Bronchial epithelial cell (primary cell): ENCODE results near the gene XPO5. TPM values are rescaled to one million over a fixed set of nuclear protein-coding genes. Genes with fewer than 3 reads are reported as not detected.

Source experiments
- DNase-seq: peaks from one replicate; pipeline ENCODE4 v3.0.0-alpha.2; 2010; ENCODE audit warnings: low read depth
- FAIRE-seq: peaks from 2 replicates; lab custom pipeline; 2011; peaks lifted over from hg19 to GRCh38; lab: Jason Lieb, UNC
- H3K27me3 ChIP-seq: 2 replicates; pipeline ENCODE4 v1.5.1; 2011; ENCODE audit warnings: low read length; ENCODE audit not compliant: control insufficient read depth, insufficient read depth
- H3K36me3 ChIP-seq: 2 replicates; pipeline ENCODE4 v1.5.1; 2011; ENCODE audit warnings: low read length; ENCODE audit not compliant: control insufficient read depth, insufficient read depth
- H3K4me3 ChIP-seq: 2 replicates; pipeline ENCODE4 v1.5.1; 2011; ENCODE audit warnings: mild to moderate bottlenecking, low read depth, low read length, control low read depth
- total RNA-seq: library from RNA; depleted of rRNA; stranded (reverse); fragments of >200 nt; gene quantifications from 2 replicates; pipeline ENCODE4 v1.2.1, GENCODE V29; 2014
- TF ChIP-seq, protein P1 (sequence below): IDR thresholded peaks from 2 replicates; pipeline ENCODE4 v1.5.1; 2011; ENCODE audit warnings: mild to moderate bottlenecking, moderate library complexity, low read length, control low read depth, inconsistent platforms; ENCODE audit not compliant: insufficient read depth, severe bottlenecking

XPO5 gene
- total RNA-seq, 1 donor from 2014 or later: 35.8 TPM

DNA sequence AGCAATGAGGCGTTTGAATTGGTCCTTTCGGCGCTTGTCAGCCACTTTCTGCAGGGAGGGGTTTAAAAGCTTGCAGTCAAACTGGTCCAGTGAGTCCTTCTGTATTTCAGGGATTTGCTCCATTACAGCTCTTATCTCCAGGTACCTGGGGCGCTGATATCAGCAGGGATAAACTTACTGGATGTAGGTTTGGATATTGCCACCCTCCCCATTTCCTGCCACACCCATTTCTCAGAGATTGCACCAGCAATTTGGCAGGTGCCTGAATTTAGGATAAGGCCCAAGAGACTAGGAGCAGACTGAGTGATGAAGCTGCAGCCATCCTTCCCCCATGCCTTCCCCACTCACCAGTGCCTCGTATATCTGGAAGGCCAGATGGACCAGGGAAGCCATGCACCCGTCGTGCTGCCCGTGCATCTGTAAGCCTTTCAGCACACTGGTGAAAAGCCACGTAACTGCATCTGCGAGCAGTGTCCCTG is 51.3 kb downstream of the XPO5 start:
- FAIRE-seq (no peak), DNase-seq (peak; percentile 15)
- TF ChIP-seq, protein P1, sequence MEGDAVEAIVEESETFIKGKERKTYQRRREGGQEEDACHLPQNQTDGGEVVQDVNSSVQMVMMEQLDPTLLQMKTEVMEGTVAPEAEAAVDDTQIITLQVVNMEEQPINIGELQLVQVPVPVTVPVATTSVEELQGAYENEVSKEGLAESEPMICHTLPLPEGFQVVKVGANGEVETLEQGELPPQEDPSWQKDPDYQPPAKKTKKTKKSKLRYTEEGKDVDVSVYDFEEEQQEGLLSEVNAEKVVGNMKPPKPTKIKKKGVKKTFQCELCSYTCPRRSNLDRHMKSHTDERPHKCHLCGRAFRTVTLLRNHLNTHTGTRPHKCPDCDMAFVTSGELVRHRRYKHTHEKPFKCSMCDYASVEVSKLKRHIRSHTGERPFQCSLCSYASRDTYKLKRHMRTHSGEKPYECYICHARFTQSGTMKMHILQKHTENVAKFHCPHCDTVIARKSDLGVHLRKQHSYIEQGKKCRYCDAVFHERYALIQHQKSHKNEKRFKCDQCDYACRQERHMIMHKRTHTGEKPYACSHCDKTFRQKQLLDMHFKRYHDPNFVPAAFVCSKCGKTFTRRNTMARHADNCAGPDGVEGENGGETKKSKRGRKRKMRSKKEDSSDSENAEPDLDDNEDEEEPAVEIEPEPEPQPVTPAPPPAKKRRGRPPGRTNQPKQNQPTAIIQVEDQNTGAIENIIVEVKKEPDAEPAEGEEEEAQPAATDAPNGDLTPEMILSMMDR: no peak
- H3K36me3 ChIP-seq: peaks cover 39% of the 10 kb centered on the region
- H3K4me3 ChIP-seq: no peak overlapping the region
- H3K27me3 ChIP-seq: no peaks in the 10 kb centered on the region

- FAIRE-seq (no peak), DNase-seq (no peak)
- Histone ChIP-seq H3K27me3 (no peaks in the 10 kb centered on the region), H3K36me3 (peaks cover 40% of the 10 kb centered on the region), H3K4me3 (no peak overlapping the region)
- TF ChIP-seq, protein P1: no peak
Observed at GRCh38 chr6:43523284-43523683, 52.6 kb downstream of the XPO5 start.

GRCh38 chr6:43522547-43523261 is 53.1 kb downstream of the XPO5 start:
- no peak for DNase-seq
- no peaks in the 10 kb centered on the region for H3K27me3 ChIP-seq
- TF ChIP-seq, protein P1: no peak
- no peak overlapping the region for H3K4me3 ChIP-seq
- no peak for FAIRE-seq
- H3K36me3 ChIP-seq: peaks cover 38% of the 10 kb centered on the region

GRCh38 chr6:43521836-43522235 is 54.0 kb downstream of the XPO5 start:
- Histone ChIP-seq H3K27me3 (no peaks in the 10 kb centered on the region), H3K4me3 (no peak overlapping the region), H3K36me3 (peaks cover 34% of the 10 kb centered on the region)
- DNase-seq (no peak), FAIRE-seq (no peak)
- TF ChIP-seq, protein P1: no peak

DNA sequence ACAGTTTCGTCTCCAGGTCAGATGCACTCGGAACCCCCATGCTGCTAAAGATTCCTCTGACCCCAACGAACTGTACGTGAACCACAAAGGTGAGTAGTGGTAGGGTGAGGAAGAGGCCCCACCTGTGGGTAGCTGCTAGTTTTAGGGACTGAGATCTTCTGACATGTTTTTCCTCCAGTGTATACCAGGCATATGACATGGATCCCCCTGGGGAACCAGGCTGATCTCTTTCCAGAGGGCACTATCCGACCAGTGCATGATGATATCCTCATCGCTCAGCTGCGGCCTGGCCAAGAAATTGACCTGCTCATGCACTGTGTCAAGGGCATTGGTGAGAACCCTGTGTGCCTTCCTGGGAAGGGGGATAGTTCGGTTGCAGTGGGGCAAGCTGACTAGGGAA is 55.7 kb downstream of the XPO5 start:
- peaks cover 31% of the 10 kb centered on the region for H3K36me3 ChIP-seq
- H3K27me3 ChIP-seq: no peaks in the 10 kb centered on the region
- no peak overlapping the region for H3K4me3 ChIP-seq
- DNase-seq (no peak), FAIRE-seq (no peak)
- TF ChIP-seq, protein P1: no peak
